HL-60/S4 treated with phorbol 12-myristate 13-acetate at 8.2 ng/mL for 4 days and 3 days (cell line): ENCODE measurements around the gene PCSK6.
"Not testable (repeated sequence)": the region's sequence is repeated elsewhere in the genome, so short reads cannot be mapped to it uniquely, and the experiment has no call there.

ENCODE experiments used
- in situ Hi-C: fragments of 300-500 bp; cut with MboI; formaldehyde crosslinking; loops from 2 replicates; pipeline ENCODE4 v1.15.0; 2022; ENCODE audit warnings: low sequenced_read_pairs

Gene PCSK6

DNA sequence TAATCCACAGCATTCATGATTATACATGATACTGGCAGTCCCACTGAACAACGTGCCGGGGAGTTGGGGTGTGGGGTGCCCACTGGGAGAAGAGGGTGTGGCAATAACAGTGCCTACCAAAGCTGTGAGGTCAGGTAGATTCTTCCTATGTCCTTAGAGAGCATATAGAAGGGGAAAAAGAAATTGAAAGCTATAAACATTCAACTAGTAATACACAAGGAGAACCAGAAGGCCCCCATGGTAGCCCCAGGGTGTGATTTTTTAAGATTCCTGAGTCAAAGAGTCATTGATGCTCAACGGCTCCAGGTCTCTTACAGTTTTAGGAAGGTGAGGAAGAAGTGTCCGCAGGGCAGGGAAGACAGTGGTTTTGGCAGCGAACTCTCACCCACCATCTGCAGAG, 25.8 kb downstream of the PCSK6 start:
- in situ Hi-C loops = not testable (repeated sequence)

DNA sequence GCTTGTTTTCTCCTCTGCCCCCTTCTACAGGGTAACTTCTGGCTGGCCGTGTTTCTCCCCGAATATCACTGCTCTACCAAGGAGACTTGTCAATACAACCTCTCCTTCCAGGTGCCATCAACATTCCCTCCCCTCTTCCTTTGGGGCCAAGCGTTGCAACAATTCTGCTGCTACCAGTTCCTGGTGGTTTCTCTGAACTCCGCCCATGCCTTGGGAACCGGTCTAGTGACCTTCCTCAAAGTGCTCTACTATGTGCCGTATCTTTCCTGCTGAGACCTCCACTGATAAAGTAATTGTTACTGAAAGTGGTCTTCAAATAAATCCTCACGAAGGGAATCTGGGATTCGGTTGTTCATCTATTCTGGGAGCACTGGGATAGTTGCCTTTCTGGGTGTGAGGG, 26.2 kb downstream of the PCSK6 start:
- in situ Hi-C loops = no loop called here

DNA sequence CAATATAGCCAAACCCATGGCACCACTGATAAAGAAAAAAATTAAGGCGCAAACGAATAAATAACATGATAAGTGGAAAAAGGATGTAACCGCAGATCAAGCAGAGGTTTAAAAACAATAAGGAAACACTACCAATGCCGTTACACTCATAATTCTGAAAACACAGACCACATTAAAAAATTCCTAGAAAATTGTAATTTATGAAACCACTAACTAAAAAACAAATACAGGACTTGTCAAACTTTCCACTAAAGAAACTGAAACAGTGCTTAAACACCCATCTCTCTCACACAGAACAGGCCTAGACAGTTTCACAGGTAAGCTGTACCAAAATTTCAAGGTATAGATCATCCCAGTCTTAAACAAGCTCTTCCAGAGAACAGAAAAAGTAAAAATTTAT, 28.4 kb downstream of the PCSK6 start:
- in situ Hi-C loops = no loop called here

- in situ Hi-C loops = no loop called here
Observed at GRCh38 chr15:101459579-101460300, 29.8 kb downstream of the PCSK6 start.

GRCh38 chr15:101458908-101459578, 30.5 kb downstream of the PCSK6 start:
- in situ Hi-C loops = no loop called here

DNA sequence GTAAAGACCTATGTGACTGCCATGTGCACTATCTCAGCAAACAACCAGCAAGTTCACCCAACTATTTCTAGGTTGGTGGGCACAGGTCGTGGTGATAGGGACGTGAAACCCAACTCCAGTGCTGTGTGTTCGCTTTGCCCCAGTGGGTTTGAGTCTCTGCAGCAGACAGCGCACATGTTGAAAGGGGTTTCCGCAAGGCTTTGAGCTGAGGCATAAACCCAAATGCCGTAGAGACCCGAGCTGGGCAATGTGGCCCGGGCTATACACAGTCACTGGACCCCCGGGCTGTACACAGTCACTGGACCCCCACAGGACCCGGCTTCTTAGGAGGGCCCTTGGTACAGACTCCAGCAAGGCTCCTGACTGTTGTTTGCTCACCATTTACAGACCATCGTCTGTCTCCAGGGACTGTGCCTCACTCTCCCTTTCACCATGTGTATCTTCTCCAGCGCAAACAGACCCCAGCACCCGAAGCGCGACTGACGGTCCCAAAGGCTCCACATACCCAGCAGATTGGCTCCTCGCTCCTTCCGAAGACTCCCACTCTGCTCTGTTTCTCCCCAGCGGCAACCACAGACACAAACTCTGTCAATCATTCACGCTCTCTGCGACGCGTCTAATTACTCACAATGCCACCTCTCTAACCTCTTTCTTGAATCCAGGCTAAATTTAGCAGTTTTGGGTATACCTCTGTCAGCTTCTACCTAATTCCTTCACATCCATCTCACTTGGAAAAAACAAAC, 31.2 kb downstream of the PCSK6 start:
- in situ Hi-C loops = no loop called here

- in situ Hi-C loops = no loop called here
Observed at GRCh38 chr15:101457696-101458095, 31.8 kb downstream of the PCSK6 start.

DNA sequence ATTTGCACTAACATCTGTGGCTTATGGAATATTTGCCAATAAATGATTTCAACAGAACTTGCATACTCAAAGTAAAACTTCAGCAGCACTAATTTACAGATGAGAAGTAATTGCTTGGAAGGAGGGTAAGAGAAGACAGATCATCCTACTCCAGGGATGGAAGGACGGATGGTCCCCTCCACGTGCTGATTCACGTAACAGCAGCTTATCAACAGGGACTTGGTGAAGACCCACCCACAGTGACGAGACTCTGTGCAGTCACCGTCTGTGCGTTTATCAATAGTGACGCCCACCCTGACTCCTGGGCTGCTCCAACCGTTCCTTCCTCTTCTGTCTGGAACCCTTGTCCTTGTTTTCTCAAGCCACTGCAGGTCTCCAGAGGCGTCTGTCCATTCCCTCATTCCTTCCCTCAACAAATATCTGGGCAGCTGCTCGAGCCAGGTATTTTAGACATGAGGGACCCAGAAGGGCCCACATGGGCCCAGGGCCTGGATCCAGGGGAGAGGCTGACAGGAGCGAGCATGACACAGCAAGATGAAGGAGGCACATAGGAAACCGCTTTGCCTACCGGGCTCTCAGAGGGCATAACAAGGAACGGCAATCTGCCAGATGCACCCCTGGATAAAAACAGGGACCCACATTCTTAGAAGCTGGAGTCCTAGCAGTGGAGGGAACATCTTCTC, 33.3 kb downstream of the PCSK6 start:
- in situ Hi-C loops = no loop called here

DNA sequence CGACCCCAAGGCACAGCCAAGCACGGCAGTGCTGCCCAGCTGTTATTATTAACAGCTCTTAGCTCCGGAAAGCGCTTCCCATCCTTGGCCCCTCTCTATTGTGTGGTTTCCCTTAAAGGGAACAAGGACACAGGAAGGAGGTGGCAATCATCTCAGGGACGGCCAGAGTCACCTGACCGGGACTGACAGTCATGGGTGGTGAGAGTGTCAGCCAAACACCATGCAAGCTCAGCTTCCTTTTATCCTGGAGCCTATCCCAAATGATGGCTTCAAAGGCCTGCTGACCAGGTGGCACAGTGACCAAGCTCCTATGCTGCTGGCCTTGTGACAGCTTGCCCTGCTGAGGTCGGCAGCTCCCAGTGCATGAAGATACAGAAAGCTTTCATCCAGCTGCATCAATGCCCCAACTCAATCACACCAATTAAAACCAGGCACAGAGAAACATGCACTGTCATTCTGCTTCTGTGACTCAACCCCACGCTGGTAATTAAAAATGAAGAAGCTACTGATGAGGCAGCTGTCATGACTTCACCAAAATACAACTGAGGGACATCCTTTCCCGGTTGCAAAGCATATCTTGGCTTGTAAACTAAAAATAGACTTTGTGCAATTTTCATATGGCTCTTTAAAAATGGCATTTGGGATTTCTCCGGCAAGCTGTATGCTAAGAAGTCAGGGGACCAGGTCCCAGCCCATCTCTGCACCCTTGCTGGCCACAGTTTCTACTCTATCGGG, 34.0 kb downstream of the PCSK6 start:
- in situ Hi-C loops = no loop called here

- in situ Hi-C loops = not testable (repeated sequence)
Observed at GRCh38 chr15:101454781-101455180, 34.7 kb downstream of the PCSK6 start.

GRCh38 chr15:101454365-101454764, 35.1 kb downstream of the PCSK6 start:
- in situ Hi-C loops = no loop called here

GRCh38 chr15:101453123-101454120, 36.1 kb downstream of the PCSK6 start:
- in situ Hi-C loops = no loop called here

- in situ Hi-C loops = no loop called here
Observed at GRCh38 chr15:101452572-101452971, 36.9 kb downstream of the PCSK6 start.

GRCh38 chr15:101451846-101452245, 37.7 kb downstream of the PCSK6 start:
- in situ Hi-C loops = no loop called here

DNA sequence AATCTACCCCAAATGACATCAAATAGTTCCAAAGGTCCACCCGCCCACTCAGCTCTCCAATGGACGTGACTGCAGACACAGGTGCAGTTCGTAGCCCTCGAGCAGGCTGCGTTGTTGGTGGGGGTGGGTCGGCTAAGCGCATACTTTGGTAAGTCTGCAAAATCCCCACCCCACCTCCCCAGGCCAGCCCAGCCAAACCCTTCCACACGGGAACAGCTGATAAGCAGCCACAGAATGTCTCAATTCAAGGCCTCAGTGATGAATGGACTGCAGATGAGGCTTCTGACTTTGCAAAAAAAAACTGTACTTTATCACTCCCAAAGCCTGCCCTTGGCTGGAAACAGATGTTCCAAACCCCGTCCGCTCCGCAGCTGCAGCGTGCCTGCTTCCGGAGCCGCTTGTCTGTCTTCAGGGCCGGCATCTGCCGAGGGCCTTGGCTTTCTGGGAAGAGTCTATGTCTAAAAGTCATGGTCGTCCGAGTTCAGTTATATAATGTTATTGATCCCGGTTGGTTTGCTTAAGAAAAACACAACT, 38.2 kb downstream of the PCSK6 start:
- in situ Hi-C loops = no loop called here

DNA sequence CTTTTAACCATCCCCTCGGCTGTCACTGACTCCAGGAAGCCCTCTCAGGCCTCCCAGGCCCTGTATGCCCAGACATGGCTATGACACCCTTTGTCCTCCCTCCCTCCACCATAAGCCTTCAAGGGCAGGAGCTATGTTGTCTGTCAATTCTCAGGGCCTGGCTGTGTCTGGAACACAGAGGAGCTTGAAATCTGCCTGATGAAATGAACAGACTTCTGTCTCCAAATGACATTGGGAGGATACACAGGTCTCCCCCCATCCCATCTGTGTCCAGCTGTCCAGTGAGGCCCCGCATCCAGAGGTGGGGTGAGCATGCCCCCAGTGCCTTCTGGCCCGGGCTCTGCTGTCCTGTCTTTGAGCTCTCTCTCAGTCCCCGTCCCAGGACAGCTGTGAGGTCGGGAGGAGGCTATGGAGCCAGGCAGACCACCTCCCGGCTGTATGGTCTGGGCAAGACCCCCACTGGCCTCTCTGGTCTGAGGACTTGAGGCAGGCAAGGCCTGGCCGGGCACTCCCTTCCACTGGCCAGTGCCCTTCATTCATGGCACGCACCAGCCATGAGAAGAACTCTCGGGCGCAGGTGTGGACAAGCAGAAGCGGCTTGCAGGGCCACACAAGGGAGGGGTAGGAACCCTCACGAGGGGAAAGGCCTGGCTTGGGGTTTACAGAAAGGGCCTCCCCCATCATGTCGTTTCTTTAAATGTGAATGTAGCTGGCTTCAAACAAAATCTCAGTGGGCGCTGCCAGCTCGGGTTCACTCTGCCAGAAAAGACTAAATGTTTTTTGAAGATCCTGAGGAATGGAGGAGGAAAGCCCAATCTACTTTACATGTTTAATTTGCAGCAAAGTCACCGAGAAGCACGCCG, 38.9 kb downstream of the PCSK6 start:
- in situ Hi-C loops = no loop called here

GRCh38 chr15:101449471-101450402, 39.8 kb downstream of the PCSK6 start:
- in situ Hi-C loops = no loop called here
